ENCODE data around the gene PXT1. TPM values are rescaled to one million over a fixed set of nuclear protein-coding genes. Genes with fewer than 3 reads are reported as not detected.
"Not testable (repeated sequence)": the region's sequence is repeated elsewhere in the genome, so short reads cannot be mapped to it uniquely, and the experiment has no call there.

PXT1 gene
- total and polyA plus RNA-seq, 4 donors = 0.05 TPM; not detected in 3

DNA sequence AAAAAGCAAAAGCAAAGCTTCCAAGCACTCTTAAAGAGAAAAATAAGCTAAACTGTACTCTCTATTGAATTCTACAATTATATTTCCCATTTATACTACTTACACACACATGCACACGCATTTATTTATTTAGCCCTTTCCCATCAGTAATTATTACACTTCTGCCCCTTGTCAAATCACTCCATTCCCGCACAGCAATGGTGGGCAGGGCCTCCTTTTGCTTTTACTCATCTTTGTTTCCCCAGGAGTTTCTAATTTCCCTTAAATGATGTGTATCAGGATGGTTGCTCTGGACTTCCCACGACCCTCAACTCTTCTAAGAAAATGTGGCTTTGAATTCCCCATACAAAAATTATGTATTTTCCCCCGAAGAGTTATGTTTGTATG is 19.9 kb downstream of the PXT1 start:
- intact Hi-C loops (cut with DNase I) = loop anchor here in 1 of 2 donors (1.0 to 10.0 kb wide), 3 partner anchors 20 to 262 kb away; partner anchors contain the start of genes KCTD20, PXT1 and SRSF3
- ATAC-seq (ENCODE audit: low FRiP score) (no peak), DNase-seq (no peak)
- H3K27me3 ChIP-seq (ENCODE audit: control insufficient read depth in 1 of 2, insufficient read depth in 2 of 2, low read length in 1 of 2) = no peaks in the 10 kb centered on the region
- 3 to 7% methylated on average over 4 of the region's 4 CpGs for WGBS, 2 donors
- no peaks in the 10 kb centered on the region for H3K4me1 ChIP-seq (ENCODE audit: control insufficient read depth in 1 of 2, insufficient read depth in 2 of 2, low read length in 2 of 2)
- H3K27ac ChIP-seq (ENCODE audit: low read depth in 1 of 2, low read length in 2 of 2) = peak overlapping the region in 1 of 2 donors; percentile 43
- H3K36me3 ChIP-seq (ENCODE audit: control insufficient read depth in 1 of 2, insufficient read depth in 2 of 2, low read length in 1 of 2) = no peaks in the 10 kb centered on the region
- peak overlapping the region; percentile 36 to 52 for H3K4me3 ChIP-seq (ENCODE audit: low read length in 2 of 2)
- H3K9me3 ChIP-seq (ENCODE audit: control insufficient read depth, low read length) = no peaks in the 10 kb centered on the region

DNA sequence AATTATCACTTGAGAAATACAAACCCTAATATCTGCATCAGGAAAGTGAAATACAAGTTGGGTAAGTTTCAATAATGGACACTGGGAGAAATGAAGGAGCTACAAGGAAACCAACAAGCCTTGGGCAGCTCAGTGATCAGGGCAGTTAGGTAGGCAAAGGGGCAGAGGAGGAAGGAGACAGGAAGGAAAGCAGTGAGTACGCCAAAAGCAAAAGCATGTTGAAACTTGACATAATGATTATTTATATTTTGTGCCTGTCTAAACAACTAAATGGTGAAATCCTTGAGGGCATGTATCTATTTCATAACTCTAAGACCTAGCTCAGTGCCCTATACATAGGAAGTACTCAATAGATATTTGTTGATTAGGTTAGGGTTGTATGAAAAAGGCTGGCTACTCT is 23.3 kb downstream of the PXT1 start:
- DNase-seq (no peak), ATAC-seq (ENCODE audit: low FRiP score) (no peak)
- H3K27ac ChIP-seq (ENCODE audit: low read depth in 1 of 2, low read length in 2 of 2) = no peak overlapping the region
- 88 to 89% methylated on average over 1 of the region's 1 CpG for WGBS, 2 donors
- no peaks in the 10 kb centered on the region for H3K27me3 ChIP-seq (ENCODE audit: control insufficient read depth in 1 of 2, insufficient read depth in 2 of 2, low read length in 1 of 2)
- H3K36me3 ChIP-seq (ENCODE audit: control insufficient read depth in 1 of 2, insufficient read depth in 2 of 2, low read length in 1 of 2) = no peaks in the 10 kb centered on the region
- H3K4me1 ChIP-seq (ENCODE audit: control insufficient read depth in 1 of 2, insufficient read depth in 2 of 2, low read length in 2 of 2) = no peaks in the 10 kb centered on the region
- intact Hi-C loops (cut with DNase I) = no loop called here
- no peaks in the 10 kb centered on the region for H3K9me3 ChIP-seq (ENCODE audit: control insufficient read depth, low read length)
- no peak overlapping the region for H3K4me3 ChIP-seq (ENCODE audit: low read length in 2 of 2)

GRCh38 chr6:36418558-36418957 is 24.1 kb downstream of the PXT1 start:
- WGBS, 2 donors = 94 to 95% methylated on average over 3 of the region's 3 CpGs

DNA sequence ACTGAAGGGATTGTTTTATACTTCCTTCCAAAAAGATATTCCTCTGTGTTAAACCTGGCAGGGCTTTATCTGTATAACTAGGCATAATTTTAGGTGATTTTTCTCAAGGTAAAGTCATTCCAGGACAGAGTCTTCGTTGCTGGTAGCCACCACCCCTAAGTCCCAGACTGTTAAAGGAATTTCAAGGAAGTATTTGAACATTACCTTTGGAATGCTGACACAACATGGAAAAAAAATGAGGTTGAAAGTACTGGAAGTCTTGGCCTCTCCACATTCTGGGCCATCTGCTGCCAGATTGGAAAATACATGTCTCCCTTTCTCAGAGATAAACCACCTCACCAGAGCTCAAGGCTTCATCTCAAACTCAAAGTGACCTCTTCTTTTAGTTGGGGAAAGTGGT is 28.2 kb downstream of the PXT1 start:
- 42 to 48% methylated on average over 1 of the region's 1 CpG for WGBS, 2 donors
- DNase-seq = no peak
- H3K27me3 ChIP-seq (ENCODE audit: control insufficient read depth in 1 of 2, insufficient read depth in 2 of 2, low read length in 1 of 2) = no peaks in the 10 kb centered on the region
- no peaks in the 10 kb centered on the region for H3K9me3 ChIP-seq (ENCODE audit: control insufficient read depth, low read length)
- intact Hi-C loops (cut with DNase I) = no loop called here
- ATAC-seq (ENCODE audit: low FRiP score) = no peak
- H3K36me3 ChIP-seq (ENCODE audit: control insufficient read depth in 1 of 2, insufficient read depth in 2 of 2, low read length in 1 of 2) = no peaks in the 10 kb centered on the region
- H3K4me1 ChIP-seq (ENCODE audit: control insufficient read depth in 1 of 2, insufficient read depth in 2 of 2, low read length in 2 of 2) = no peaks in the 10 kb centered on the region
- H3K27ac ChIP-seq (ENCODE audit: low read depth in 1 of 2, low read length in 2 of 2) = no peak overlapping the region
- H3K4me3 ChIP-seq (ENCODE audit: low read length in 2 of 2) = no peak overlapping the region

More at GRCh38 chr6:36418558-36418957, 24.1 kb downstream of the PXT1 start:
- intact Hi-C loops (cut with DNase I) = no loop called here
- Histone ChIP-seq H3K4me1 (ENCODE audit: control insufficient read depth in 1 of 2, insufficient read depth in 2 of 2, low read length in 2 of 2) (no peaks in the 10 kb centered on the region), H3K27me3 (ENCODE audit: control insufficient read depth in 1 of 2, insufficient read depth in 2 of 2, low read length in 1 of 2) (no peaks in the 10 kb centered on the region), H3K36me3 (ENCODE audit: control insufficient read depth in 1 of 2, insufficient read depth in 2 of 2, low read length in 1 of 2) (no peaks in the 10 kb centered on the region), H3K9me3 (ENCODE audit: control insufficient read depth, low read length) (no peaks in the 10 kb centered on the region), H3K27ac (ENCODE audit: low read depth in 1 of 2, low read length in 2 of 2) (no peak overlapping the region), H3K4me3 (ENCODE audit: low read length in 2 of 2) (no peak overlapping the region)
- DNase-seq (no peak), ATAC-seq (ENCODE audit: low FRiP score) (no peak)

GRCh38 chr6:36413489-36414480 is 28.9 kb downstream of the PXT1 start:
- H3K36me3 ChIP-seq (ENCODE audit: control insufficient read depth in 1 of 2, insufficient read depth in 2 of 2, low read length in 1 of 2) = no peaks in the 10 kb centered on the region
- no peak overlapping the region for H3K4me3 ChIP-seq (ENCODE audit: low read length in 2 of 2)
- ATAC-seq (ENCODE audit: low FRiP score) (no peak), DNase-seq (no peak)
- H3K9me3 ChIP-seq (ENCODE audit: control insufficient read depth, low read length) = no peaks in the 10 kb centered on the region
- 91 to 92% methylated on average over 4 of the region's 4 CpGs for WGBS, 2 donors
- no peaks in the 10 kb centered on the region for H3K27me3 ChIP-seq (ENCODE audit: control insufficient read depth in 1 of 2, insufficient read depth in 2 of 2, low read length in 1 of 2)
- H3K4me1 ChIP-seq (ENCODE audit: control insufficient read depth in 1 of 2, insufficient read depth in 2 of 2, low read length in 2 of 2) = no peaks in the 10 kb centered on the region
- no peak overlapping the region for H3K27ac ChIP-seq (ENCODE audit: low read depth in 1 of 2, low read length in 2 of 2)
- intact Hi-C loops (cut with DNase I) = no loop called here

DNA sequence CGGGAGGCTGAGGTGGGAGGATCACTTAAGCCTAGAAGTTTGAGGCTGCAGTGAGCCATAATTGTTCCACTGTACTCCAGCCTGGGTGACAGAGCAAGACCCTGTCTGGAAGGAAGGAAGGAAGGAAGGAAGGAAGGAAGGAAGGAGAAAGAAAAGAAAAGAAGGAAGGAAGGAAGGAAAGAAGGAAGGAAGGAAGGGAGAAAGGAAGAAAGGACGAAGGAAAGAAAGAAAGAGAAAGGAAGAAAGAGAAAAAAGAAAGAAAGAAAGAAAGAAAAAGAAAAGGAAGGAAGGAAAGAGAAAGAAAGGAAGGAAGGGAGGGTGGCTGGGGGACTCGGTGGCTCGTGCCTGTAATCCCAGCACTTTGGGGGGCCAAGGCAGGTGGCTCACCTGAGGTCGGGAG is 32.9 kb downstream of the PXT1 start:
- intact Hi-C loops (cut with DNase I); H3K9me3 ChIP-seq (ENCODE audit: control insufficient read depth, low read length); ATAC-seq (ENCODE audit: low FRiP score); H3K36me3 ChIP-seq (ENCODE audit: control insufficient read depth in 1 of 2, insufficient read depth in 2 of 2, low read length in 1 of 2); H3K4me1 ChIP-seq (ENCODE audit: control insufficient read depth in 1 of 2, insufficient read depth in 2 of 2, low read length in 2 of 2); H3K27me3 ChIP-seq (ENCODE audit: control insufficient read depth in 1 of 2, insufficient read depth in 2 of 2, low read length in 1 of 2); H3K4me3 ChIP-seq (ENCODE audit: low read length in 2 of 2); H3K27ac ChIP-seq (ENCODE audit: low read depth in 1 of 2, low read length in 2 of 2); DNase-seq: not testable (repeated sequence)
- 75 to 83% methylated on average over 5 of the region's 5 CpGs for WGBS, 2 donors

DNA sequence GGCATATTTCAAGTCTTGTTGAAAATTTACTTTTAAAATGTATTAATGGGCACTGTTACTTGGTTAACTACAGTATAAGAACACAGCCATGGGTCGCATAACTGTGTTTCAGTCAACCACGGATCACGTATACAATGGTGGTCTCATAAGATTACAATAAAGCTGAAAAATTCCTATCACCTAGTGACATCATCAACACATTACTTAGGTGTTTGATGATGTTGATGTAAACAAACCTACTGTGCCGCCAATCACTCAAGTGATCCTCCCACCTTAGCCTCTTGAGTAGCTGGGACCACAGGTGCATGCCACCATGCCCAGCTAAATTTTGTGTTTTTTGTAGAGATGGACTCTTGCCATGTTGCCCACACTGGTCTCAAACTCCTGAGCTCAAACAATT is 38.5 kb downstream of the PXT1 start:
- no peaks in the 10 kb centered on the region for H3K4me1 ChIP-seq (ENCODE audit: control insufficient read depth in 1 of 2, insufficient read depth in 2 of 2, low read length in 2 of 2)
- WGBS, 2 donors = 93 to 95% methylated on average over 4 of the region's 4 CpGs
- ATAC-seq (ENCODE audit: low FRiP score) = no peak
- H3K4me3 ChIP-seq (ENCODE audit: low read length in 2 of 2) = no peak overlapping the region
- intact Hi-C loops (cut with DNase I) = no loop called here
- no peak for DNase-seq
- no peaks in the 10 kb centered on the region for H3K27me3 ChIP-seq (ENCODE audit: control insufficient read depth in 1 of 2, insufficient read depth in 2 of 2, low read length in 1 of 2)
- no peaks in the 10 kb centered on the region for H3K36me3 ChIP-seq (ENCODE audit: control insufficient read depth in 1 of 2, insufficient read depth in 2 of 2, low read length in 1 of 2)
- H3K27ac ChIP-seq (ENCODE audit: low read depth in 1 of 2, low read length in 2 of 2) = no peak overlapping the region
- H3K9me3 ChIP-seq (ENCODE audit: control insufficient read depth, low read length) = no peaks in the 10 kb centered on the region

- Histone ChIP-seq H3K4me1 (ENCODE audit: control insufficient read depth in 1 of 2, insufficient read depth in 2 of 2, low read length in 2 of 2) (no peaks in the 10 kb centered on the region), H3K9me3 (ENCODE audit: control insufficient read depth, low read length) (no peaks in the 10 kb centered on the region), H3K27ac (ENCODE audit: low read depth in 1 of 2, low read length in 2 of 2) (no peak overlapping the region), H3K4me3 (ENCODE audit: low read length in 2 of 2) (no peak overlapping the region), H3K36me3 (ENCODE audit: control insufficient read depth in 1 of 2, insufficient read depth in 2 of 2, low read length in 1 of 2) (no peaks in the 10 kb centered on the region), H3K27me3 (ENCODE audit: control insufficient read depth in 1 of 2, insufficient read depth in 2 of 2, low read length in 1 of 2) (no peaks in the 10 kb centered on the region)
- ATAC-seq (ENCODE audit: low FRiP score) (no peak), DNase-seq (no peak)
- intact Hi-C loops (cut with DNase I) = no loop called here
- 87 to 90% methylated on average over 3 of the region's 3 CpGs for WGBS, 2 donors
Observed at GRCh38 chr6:36402481-36402880, 40.2 kb downstream of the PXT1 start.

- Histone ChIP-seq H3K9me3 (ENCODE audit: control insufficient read depth, low read length) (no peaks in the 10 kb centered on the region), H3K4me3 (ENCODE audit: low read length in 2 of 2) (no peak overlapping the region), H3K27me3 (ENCODE audit: control insufficient read depth in 1 of 2, insufficient read depth in 2 of 2, low read length in 1 of 2) (no peaks in the 10 kb centered on the region), H3K4me1 (ENCODE audit: control insufficient read depth in 1 of 2, insufficient read depth in 2 of 2, low read length in 2 of 2) (no peaks in the 10 kb centered on the region), H3K27ac (ENCODE audit: low read depth in 1 of 2, low read length in 2 of 2) (no peak overlapping the region), H3K36me3 (ENCODE audit: control insufficient read depth in 1 of 2, insufficient read depth in 2 of 2, low read length in 1 of 2) (no peaks in the 10 kb centered on the region)
- WGBS, 2 donors = 85 to 86% methylated on average over 1 of the region's 1 CpG
- no peak for ATAC-seq (ENCODE audit: low FRiP score)
- intact Hi-C loops (cut with DNase I) = no loop called here
- no peak for DNase-seq
Observed at GRCh38 chr6:36399970-36400369, 42.7 kb downstream of the PXT1 start.

Measured in aorta (tissue), 5 donors.